ENCODE measurements around the gene CHST8.

Gene CHST8

GRCh38 chr19:33748231-33748630 is 126.5 kb downstream of the CHST8 start:
- DNase-seq (ENCODE audit: low spot score) = no peak
- in situ Hi-C loops (cut with MboI; ENCODE audit: low sequenced_read_pairs, unreplicated experiment) = no loop called here

GRCh38 chr19:33749016-33749415 is 127.3 kb downstream of the CHST8 start:
- no peak for DNase-seq (ENCODE audit: low spot score)
- TF ChIP-seq CTCF (IDR thresholded peaks at IDR 0.05; ENCODE audit: borderline replicate concordance, control extremely low read depth, extremely low read depth, insufficient read depth, missing control alignments) = no peak
- in situ Hi-C loops (cut with MboI; ENCODE audit: low sequenced_read_pairs, unreplicated experiment) = no loop called here

More at GRCh38 chr19:33748231-33748630, 126.5 kb downstream of the CHST8 start:
- no peak for TF ChIP-seq CTCF (IDR thresholded peaks at IDR 0.05; ENCODE audit: borderline replicate concordance, control extremely low read depth, extremely low read depth, insufficient read depth, missing control alignments)

GRCh38 chr19:33749619-33750175 is 127.9 kb downstream of the CHST8 start:
- no peak for TF ChIP-seq CTCF (IDR thresholded peaks at IDR 0.05; ENCODE audit: borderline replicate concordance, control extremely low read depth, extremely low read depth, insufficient read depth, missing control alignments)
- in situ Hi-C loops (cut with MboI; ENCODE audit: low sequenced_read_pairs, unreplicated experiment) = loop anchor here (25.0 kb wide), 1 partner anchor 512 kb away; the partner anchor contains the start of gene SLC7A10
- no peak for DNase-seq (ENCODE audit: low spot score)

- TF ChIP-seq CTCF (IDR thresholded peaks at IDR 0.05; ENCODE audit: borderline replicate concordance, control extremely low read depth, extremely low read depth, insufficient read depth, missing control alignments) = no peak
- in situ Hi-C loops (cut with MboI; ENCODE audit: low sequenced_read_pairs, unreplicated experiment) = loop anchor here (25.0 kb wide), 1 partner anchor 514 kb away; the partner anchor contains the start of gene SLC7A10
- DNase-seq (ENCODE audit: low spot score) = no peak
Observed at GRCh38 chr19:33750587-33751435, 129.1 kb downstream of the CHST8 start.

GRCh38 chr19:33751436-33751770 is 129.7 kb downstream of the CHST8 start:
- in situ Hi-C loops (cut with MboI; ENCODE audit: low sequenced_read_pairs, unreplicated experiment) = loop anchor here (25.0 kb wide), 1 partner anchor 514 kb away; the partner anchor contains the start of gene SLC7A10
- DNase-seq (ENCODE audit: low spot score) = no peak
- TF ChIP-seq CTCF (IDR thresholded peaks at IDR 0.05; ENCODE audit: borderline replicate concordance, control extremely low read depth, extremely low read depth, insufficient read depth, missing control alignments) = no peak

GRCh38 chr19:33752018-33752800 is 130.5 kb downstream of the CHST8 start:
- in situ Hi-C loops (cut with MboI; ENCODE audit: low sequenced_read_pairs, unreplicated experiment) = loop anchor here (25.0 kb wide), 1 partner anchor 515 kb away; the partner anchor contains the start of gene SLC7A10
- no peak for TF ChIP-seq CTCF (IDR thresholded peaks at IDR 0.05; ENCODE audit: borderline replicate concordance, control extremely low read depth, extremely low read depth, insufficient read depth, missing control alignments)
- no peak for DNase-seq (ENCODE audit: low spot score)

Measured in GM13976 (cell line).